ENCODE data around the gene VWA1. TPM values are rescaled to one million over a fixed set of nuclear protein-coding genes. Genes with fewer than 3 reads are reported as not detected.
A peak's percentile ranks its signal among the peaks of the same experiment; 100 is the strongest.
"Not testable (repeated sequence)": the region's sequence is repeated elsewhere in the genome, so short reads cannot be mapped to it uniquely, and the experiment has no call there.

The VWA1 gene
- total and polyA plus RNA-seq, 2 experiments from 2014 or later = 31.5 to 48.1 TPM

- Histone ChIP-seq H3K27ac (no peak overlapping the region), H3K9me3 (ENCODE audit: low read depth) (no peaks in the 10 kb centered on the region), H3K36me3 (no peaks in the 10 kb centered on the region), H3K4me3 (no peak overlapping the region), H3K27me3 (no peaks in the 10 kb centered on the region), H3K4me1 (ENCODE audit: low read depth) (no peaks in the 10 kb centered on the region)
- peak; percentile 41 to 56 for DNase-seq (ENCODE audit: low read depth in 1 of 2, low spot score in 1 of 2)
- TF ChIP-seq CTCF (IDR thresholded peaks at IDR 0.05; ENCODE audit: low read depth, low read length) = no peak
Observed at GRCh38 chr1:1462318-1462966, 27.0 kb downstream of the VWA1 start.

- DNase-seq (ENCODE audit: low read depth in 1 of 2, low spot score in 1 of 2) = no peak
- Histone ChIP-seq H3K4me1 (ENCODE audit: low read depth) (no peaks in the 10 kb centered on the region), H3K27me3 (no peaks in the 10 kb centered on the region), H3K27ac (no peak overlapping the region), H3K36me3 (no peaks in the 10 kb centered on the region), H3K4me3 (no peak overlapping the region), H3K9me3 (ENCODE audit: low read depth) (no peaks in the 10 kb centered on the region)
- no peak for TF ChIP-seq CTCF (IDR thresholded peaks at IDR 0.05; ENCODE audit: low read depth, low read length)
Observed at GRCh38 chr1:1463312-1463711, 27.8 kb downstream of the VWA1 start.

GRCh38 chr1:1468196-1468985 lies 32.9 kb downstream of the VWA1 start:
- not testable (repeated sequence) for H3K27me3 ChIP-seq; H3K4me1 ChIP-seq (ENCODE audit: low read depth); DNase-seq (ENCODE audit: low read depth in 1 of 2, low spot score in 1 of 2); H3K9me3 ChIP-seq (ENCODE audit: low read depth); H3K4me3 ChIP-seq; H3K27ac ChIP-seq; H3K36me3 ChIP-seq

GRCh38 chr1:1470626-1471388 lies 35.3 kb downstream of the VWA1 start:
- no peaks in the 10 kb centered on the region for H3K36me3 ChIP-seq
- no peaks in the 10 kb centered on the region for H3K27me3 ChIP-seq
- H3K4me3 ChIP-seq = peak overlapping the region; percentile 85
- no peaks in the 10 kb centered on the region for H3K9me3 ChIP-seq (ENCODE audit: low read depth)
- peaks cover 4% of the 10 kb centered on the region for H3K4me1 ChIP-seq (ENCODE audit: low read depth)
- peak overlapping the region; percentile 61 for H3K27ac ChIP-seq
- DNase-seq (ENCODE audit: low read depth in 1 of 2, low spot score in 1 of 2) = peak in 1 of 2 donors; percentile 6
- TF ChIP-seq CTCF (IDR thresholded peaks at IDR 0.05; ENCODE audit: low read depth, low read length) = no peak

- Histone ChIP-seq H3K4me1 (ENCODE audit: low read depth) (peaks cover 4% of the 10 kb centered on the region), H3K36me3 (no peaks in the 10 kb centered on the region), H3K27ac (peak within 1 kb of the TSS; percentile 70), H3K9me3 (ENCODE audit: low read depth) (no peaks in the 10 kb centered on the region), H3K4me3 (peak within 1 kb of the TSS; percentile 85), H3K27me3 (no peaks in the 10 kb centered on the region)
- peak; percentile 93 to 94 for DNase-seq (ENCODE audit: low read depth in 1 of 2, low spot score in 1 of 2)
- no peak for TF ChIP-seq CTCF (IDR thresholded peaks at IDR 0.05; ENCODE audit: low read depth, low read length)
Observed at GRCh38 chr1:1471389-1472052, 36.0 kb downstream of the VWA1 start, which contains the start of gene ATAD3B. Gene ATAD3B (plus strand): TSS chr1:1471765. CDS start chr1:1471885, 120 bp downstream.

GRCh38 chr1:1472053-1472876 lies 36.8 kb downstream of the VWA1 start:
- not testable (repeated sequence) for H3K36me3 ChIP-seq; H3K4me1 ChIP-seq (ENCODE audit: low read depth); H3K27me3 ChIP-seq; H3K9me3 ChIP-seq (ENCODE audit: low read depth); DNase-seq (ENCODE audit: low read depth in 1 of 2, low spot score in 1 of 2)
- Histone ChIP-seq H3K27ac (peak overlapping the region; percentile 70), H3K4me3 (peak overlapping the region; percentile 85)

- H3K4me1 ChIP-seq (ENCODE audit: low read depth); H3K27ac ChIP-seq; H3K9me3 ChIP-seq (ENCODE audit: low read depth); DNase-seq (ENCODE audit: low read depth in 1 of 2, low spot score in 1 of 2); H3K27me3 ChIP-seq; H3K4me3 ChIP-seq: not testable (repeated sequence)
- peaks cover 10% of the 10 kb centered on the region for H3K36me3 ChIP-seq
Observed at GRCh38 chr1:1476011-1476410, 40.5 kb downstream of the VWA1 start.

All from cardiac muscle cell (in vitro differentiated cells and primary cell).